ENCODE results near the gene PLA2G12B. TPM values are rescaled to one million over a fixed set of nuclear protein-coding genes. Genes with fewer than 3 reads are reported as not detected.

Gene PLA2G12B
- total and polyA plus RNA-seq, 4 donors, result 31.9 to 60.2 (median 47.3) TPM

- Histone ChIP-seq H3K9me3 (ENCODE audit: control insufficient read depth in 4 of 4, low read length in 3 of 4) (no peaks in the 10 kb centered on the region), H3K27ac (ENCODE audit: low read depth in 1 of 2, low read length in 2 of 2) (no peak overlapping the region), H3K4me3 (ENCODE audit: low read depth in 1 of 3, low read length in 3 of 3) (no peak overlapping the region), H3K9ac (ENCODE audit: low read depth in 1 of 2, low read length in 2 of 2) (no peak overlapping the region), H3K27me3 (ENCODE audit: control insufficient read depth in 4 of 4, insufficient read depth in 4 of 4, low read length in 3 of 4) (no peaks in the 10 kb centered on the region), H3K36me3 (ENCODE audit: control insufficient read depth in 4 of 4, insufficient read depth in 3 of 4, low read depth in 1 of 4, low read length in 3 of 4) (peaks cover 0 to 2% (median 0%) of the 10 kb centered on the region in 4 donors), H3K4me1 (ENCODE audit: control insufficient read depth in 4 of 4, insufficient read depth in 4 of 4, low read length in 3 of 4) (peaks cover 0 to 11% (median 7%) of the 10 kb centered on the region in 4 donors)
- no peak for DNase-seq (ENCODE audit: low spot score)
- 89% methylated on average over 7 of the region's 7 CpGs for WGBS
- TF ChIP-seq CTCF (IDR thresholded peaks at IDR 0.05; ENCODE audit: low read depth, low read length, missing input control), result no peak
- no peak for TF ChIP-seq EGR1 (IDR thresholded peaks at IDR 0.05; ENCODE audit: low read depth in 2 of 2)
Measured at GRCh38 chr10:72888151-72888638, 66.4 kb downstream of the PLA2G12B start.

DNA sequence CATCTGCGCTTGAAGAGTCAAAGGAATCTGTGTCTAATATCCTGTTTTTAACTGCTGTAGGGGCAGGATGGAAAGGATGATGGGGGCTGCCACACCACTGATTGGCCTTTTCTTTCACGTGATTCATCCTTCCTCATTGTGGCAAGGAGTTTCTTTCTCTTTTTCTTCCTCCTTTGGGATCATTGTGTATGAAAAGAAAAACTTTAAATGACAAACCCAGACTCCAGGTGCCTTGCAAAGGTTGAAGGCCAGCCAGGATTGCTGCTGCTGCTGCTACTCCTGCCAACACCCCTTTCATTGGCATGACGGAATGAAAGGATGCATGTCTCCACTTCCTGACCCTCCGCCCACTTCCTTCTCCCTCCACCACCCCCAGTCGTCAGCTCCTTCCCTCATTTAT, 67.6 kb downstream of the PLA2G12B start:
- Histone ChIP-seq H3K9ac (ENCODE audit: low read depth in 1 of 2, low read length in 2 of 2) (no peak overlapping the region), H3K27ac (ENCODE audit: low read depth in 1 of 2, low read length in 2 of 2) (peak overlapping the region in 1 of 2 donors; percentile 15), H3K36me3 (ENCODE audit: control insufficient read depth in 4 of 4, insufficient read depth in 3 of 4, low read depth in 1 of 4, low read length in 3 of 4) (peaks cover 0 to 2% (median 0%) of the 10 kb centered on the region in 4 donors), H3K4me3 (ENCODE audit: low read depth in 1 of 3, low read length in 3 of 3) (no peak overlapping the region), H3K4me1 (ENCODE audit: control insufficient read depth in 4 of 4, insufficient read depth in 4 of 4, low read length in 3 of 4) (peaks cover 0 to 6% (median 2%) of the 10 kb centered on the region in 4 donors), H3K27me3 (ENCODE audit: control insufficient read depth in 4 of 4, insufficient read depth in 4 of 4, low read length in 3 of 4) (no peaks in the 10 kb centered on the region), H3K9me3 (ENCODE audit: control insufficient read depth in 4 of 4, low read length in 3 of 4) (no peaks in the 10 kb centered on the region)
- DNase-seq (ENCODE audit: low spot score), result no peak
- TF ChIP-seq NR2F2 (IDR thresholded peaks at IDR 0.05) (peak; percentile 17), ATF3 (IDR thresholded peaks at IDR 0.05) (no peak)
- 73% methylated on average over 5 of the region's 5 CpGs for WGBS

DNA sequence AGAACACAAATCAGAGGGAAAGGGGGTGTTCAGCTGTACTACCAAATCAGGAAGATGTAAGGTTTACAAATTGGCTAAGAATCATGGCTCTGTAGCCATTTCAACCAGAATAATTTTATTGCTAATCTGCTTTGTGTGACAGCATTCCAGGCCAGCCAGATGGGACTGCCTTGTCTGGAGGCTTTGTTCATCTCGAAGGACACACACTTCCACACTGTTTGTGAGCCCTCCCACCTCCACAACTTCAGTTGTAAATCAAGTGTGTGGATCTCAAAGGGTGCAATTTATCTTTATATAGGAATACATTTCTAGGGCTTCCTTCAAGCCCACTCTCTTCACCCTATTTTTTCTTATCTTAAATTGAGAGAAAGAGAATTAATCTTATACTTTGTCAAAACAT, 68.0 kb downstream of the PLA2G12B start:
- peak overlapping the region; percentile 3 to 15 for H3K27ac ChIP-seq (ENCODE audit: low read depth in 1 of 2, low read length in 2 of 2)
- peaks cover 0 to 2% (median 0%) of the 10 kb centered on the region in 4 donors for H3K36me3 ChIP-seq (ENCODE audit: control insufficient read depth in 4 of 4, insufficient read depth in 3 of 4, low read depth in 1 of 4, low read length in 3 of 4)
- no peak for DNase-seq (ENCODE audit: low spot score)
- no peak overlapping the region for H3K9ac ChIP-seq (ENCODE audit: low read depth in 1 of 2, low read length in 2 of 2)
- H3K9me3 ChIP-seq (ENCODE audit: control insufficient read depth in 4 of 4, low read length in 3 of 4), result no peaks in the 10 kb centered on the region
- H3K4me3 ChIP-seq (ENCODE audit: low read depth in 1 of 3, low read length in 3 of 3), result no peak overlapping the region
- no peaks in the 10 kb centered on the region for H3K27me3 ChIP-seq (ENCODE audit: control insufficient read depth in 4 of 4, insufficient read depth in 4 of 4, low read length in 3 of 4)
- 92% methylated on average over 1 of the region's 1 CpG for WGBS
- TF ChIP-seq REST (IDR thresholded peaks at IDR 0.05), result no peak
- TF ChIP-seq HNF4A (conservative IDR thresholded peaks at IDR 0.05), result no peak
- TF ChIP-seq TAF1 (conservative IDR thresholded peaks at IDR 0.05), result no peak
- no peak for TF ChIP-seq CTCF (IDR thresholded peaks at IDR 0.05; ENCODE audit: low read depth, low read length, missing input control)
- no peak for TF ChIP-seq SP1 (IDR thresholded peaks at IDR 0.05)
- TF ChIP-seq JUND (IDR thresholded peaks at IDR 0.05), result no peak
- TF ChIP-seq ATF3 (IDR thresholded peaks at IDR 0.05), result no peak
- TF ChIP-seq GABPA (IDR thresholded peaks at IDR 0.05 in 1 of 2, conservative IDR thresholded peaks at IDR 0.05 in 1 of 2), result no peak
- TF ChIP-seq EGR1 (IDR thresholded peaks at IDR 0.05; ENCODE audit: low read depth in 2 of 2), result no peak
- no peak for TF ChIP-seq FOXA2 (IDR thresholded peaks at IDR 0.05)
- no peak for TF ChIP-seq RAD21 (IDR thresholded peaks at IDR 0.05)
- no peak for TF ChIP-seq YY1 (IDR thresholded peaks at IDR 0.05)
- TF ChIP-seq, protein P1, sequence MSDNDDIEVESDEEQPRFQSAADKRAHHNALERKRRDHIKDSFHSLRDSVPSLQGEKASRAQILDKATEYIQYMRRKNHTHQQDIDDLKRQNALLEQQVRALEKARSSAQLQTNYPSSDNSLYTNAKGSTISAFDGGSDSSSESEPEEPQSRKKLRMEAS (IDR thresholded peaks at IDR 0.05), result no peak
- no peak for TF ChIP-seq NR2F2 (IDR thresholded peaks at IDR 0.05)
- TF ChIP-seq HNF4G (IDR thresholded peaks at IDR 0.05), result no peak
- TF ChIP-seq, protein P2, sequence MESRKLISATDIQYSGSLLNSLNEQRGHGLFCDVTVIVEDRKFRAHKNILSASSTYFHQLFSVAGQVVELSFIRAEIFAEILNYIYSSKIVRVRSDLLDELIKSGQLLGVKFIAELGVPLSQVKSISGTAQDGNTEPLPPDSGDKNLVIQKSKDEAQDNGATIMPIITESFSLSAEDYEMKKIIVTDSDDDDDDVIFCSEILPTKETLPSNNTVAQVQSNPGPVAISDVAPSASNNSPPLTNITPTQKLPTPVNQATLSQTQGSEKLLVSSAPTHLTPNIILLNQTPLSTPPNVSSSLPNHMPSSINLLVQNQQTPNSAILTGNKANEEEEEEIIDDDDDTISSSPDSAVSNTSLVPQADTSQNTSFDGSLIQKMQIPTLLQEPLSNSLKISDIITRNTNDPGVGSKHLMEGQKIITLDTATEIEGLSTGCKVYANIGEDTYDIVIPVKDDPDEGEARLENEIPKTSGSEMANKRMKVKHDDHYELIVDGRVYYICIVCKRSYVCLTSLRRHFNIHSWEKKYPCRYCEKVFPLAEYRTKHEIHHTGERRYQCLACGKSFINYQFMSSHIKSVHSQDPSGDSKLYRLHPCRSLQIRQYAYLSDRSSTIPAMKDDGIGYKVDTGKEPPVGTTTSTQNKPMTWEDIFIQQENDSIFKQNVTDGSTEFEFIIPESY (IDR thresholded peaks at IDR 0.05), result no peak
- no peak for TF ChIP-seq FOXA1 (IDR thresholded peaks at IDR 0.05)
- TF ChIP-seq RXRA (IDR thresholded peaks at IDR 0.05), result no peak
- peaks cover 0 to 3% (median 0%) of the 10 kb centered on the region in 4 donors for H3K4me1 ChIP-seq (ENCODE audit: control insufficient read depth in 4 of 4, insufficient read depth in 4 of 4, low read length in 3 of 4)
